LoVo (cell line): ENCODE data around the gene UNC80.
A peak's percentile ranks its signal among the peaks of the same experiment; 100 is the strongest.

Experiments
- DNase-seq: peaks from one replicate; pipeline ENCODE4 v3.0.0-alpha.2; 2016; ENCODE audit warnings: low spot score

Gene UNC80

GRCh38 chr2:209917154-209917771 is 145.6 kb downstream of the UNC80 start:
- no peak for DNase-seq

GRCh38 chr2:209918251-209918650 is 146.6 kb downstream of the UNC80 start:
- DNase-seq: no peak

GRCh38 chr2:209922116-209922515 is 150.5 kb downstream of the UNC80 start:
- DNase-seq: no peak

- no peak for DNase-seq
Measured at GRCh38 chr2:209929369-209929768, 157.7 kb downstream of the UNC80 start.

- DNase-seq: no peak
Measured at GRCh38 chr2:209933499-209934483, 162.2 kb downstream of the UNC80 start.

- DNase-seq: no peak
Measured at GRCh38 chr2:209936106-209936666, 164.6 kb downstream of the UNC80 start.

- no peak for DNase-seq
Measured at GRCh38 chr2:209937893-209938292, 166.3 kb downstream of the UNC80 start.

GRCh38 chr2:209938906-209939305 is 167.3 kb downstream of the UNC80 start:
- DNase-seq: no peak

GRCh38 chr2:209940936-209941335 is 169.3 kb downstream of the UNC80 start:
- no peak for DNase-seq

- no peak for DNase-seq
Measured at GRCh38 chr2:209942426-209942825, 170.8 kb downstream of the UNC80 start.

GRCh38 chr2:209942936-209943605 is 171.4 kb downstream of the UNC80 start:
- DNase-seq: no peak

- DNase-seq: no peak
Measured at GRCh38 chr2:209943776-209944175, 172.1 kb downstream of the UNC80 start.

GRCh38 chr2:209946539-209946938 is 174.9 kb downstream of the UNC80 start:
- no peak for DNase-seq

- DNase-seq: no peak
Measured at GRCh38 chr2:209956271-209956670, 184.6 kb downstream of the UNC80 start.

- DNase-seq: no peak
Measured at GRCh38 chr2:209958016-209958415, 186.4 kb downstream of the UNC80 start.

GRCh38 chr2:209960045-209960444 is 188.4 kb downstream of the UNC80 start:
- no peak for DNase-seq

GRCh38 chr2:209960676-209961630 is 189.3 kb downstream of the UNC80 start:
- peak; percentile 43 for DNase-seq

GRCh38 chr2:209965723-209966122 is 194.1 kb downstream of the UNC80 start:
- DNase-seq: no peak

- no peak for DNase-seq
Measured at GRCh38 chr2:209969692-209970091, 198.1 kb downstream of the UNC80 start.

- DNase-seq: no peak
Measured at GRCh38 chr2:209970271-209970670, 198.6 kb downstream of the UNC80 start.

GRCh38 chr2:209970711-209971110 is 199.1 kb downstream of the UNC80 start:
- no peak for DNase-seq
